T1000 (cell line): Measurements from ENCODE around the gene TMEM236.
A peak's percentile ranks its signal among the peaks of the same experiment; 100 is the strongest.

Experiments
- DNase-seq: peaks from one replicate; lab custom pipeline; 2025; ENCODE audit warnings: mixed read lengths; lab: John Stamatoyannopoulos, UW

Gene TMEM236

DNA sequence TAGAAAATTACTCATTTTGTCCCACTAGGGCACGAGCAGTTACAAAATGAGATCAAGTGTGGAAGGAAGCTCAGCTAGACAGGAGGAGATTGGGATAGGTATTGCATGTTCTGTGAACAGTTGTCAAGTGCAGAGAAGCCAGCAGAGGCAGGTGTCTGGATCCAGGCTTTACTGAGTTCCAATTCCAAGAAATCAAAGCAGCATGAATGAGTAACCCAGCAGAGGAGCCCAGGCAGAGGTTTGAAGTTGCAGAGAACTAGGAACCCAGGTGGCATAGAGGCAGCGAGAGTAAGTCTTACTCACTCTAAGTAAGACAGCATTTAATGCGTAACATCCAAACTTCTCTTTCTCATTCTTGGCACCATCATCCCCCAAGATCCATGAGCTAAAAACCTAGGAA is 68.9 kb downstream of the TMEM236 start:
- no peak for DNase-seq

DNA sequence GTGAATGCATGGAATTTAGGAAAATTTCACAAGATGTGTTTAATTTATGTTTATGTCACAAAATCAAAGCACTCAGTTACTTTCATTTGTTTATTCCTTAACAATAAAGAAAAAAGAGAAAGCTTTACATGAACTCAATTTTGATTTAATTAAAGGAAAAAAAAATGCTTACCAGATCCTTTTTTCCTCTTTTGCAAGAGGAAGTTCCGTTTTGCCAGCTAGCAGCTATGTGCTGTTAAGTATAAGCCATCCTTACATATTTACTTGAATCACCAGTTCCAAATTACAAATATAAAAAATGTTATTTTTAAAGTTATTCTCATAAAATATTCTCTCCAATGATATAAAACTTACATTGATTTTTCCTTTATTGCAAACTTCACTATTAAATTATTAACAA is 69.9 kb downstream of the TMEM236 start:
- DNase-seq: no peak

DNA sequence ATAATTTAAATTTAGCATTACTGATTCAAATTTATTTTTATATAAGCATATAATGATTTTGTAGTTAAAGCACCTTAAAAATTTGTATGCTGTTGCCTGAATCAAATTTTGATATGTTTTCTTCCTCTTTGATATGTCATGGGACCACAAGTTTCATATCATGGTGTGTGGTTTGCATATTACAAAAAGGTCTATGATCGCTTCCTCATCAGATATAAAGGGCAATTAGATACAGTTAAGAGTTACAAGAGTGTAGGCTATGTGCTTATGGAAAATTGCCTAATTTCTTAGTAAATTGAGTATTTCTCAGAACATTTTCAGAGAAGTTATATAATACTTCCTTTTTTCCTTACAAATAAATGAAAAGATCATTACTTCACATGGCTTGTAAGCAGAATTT is 79.3 kb downstream of the TMEM236 start:
- DNase-seq: no peak

DNA sequence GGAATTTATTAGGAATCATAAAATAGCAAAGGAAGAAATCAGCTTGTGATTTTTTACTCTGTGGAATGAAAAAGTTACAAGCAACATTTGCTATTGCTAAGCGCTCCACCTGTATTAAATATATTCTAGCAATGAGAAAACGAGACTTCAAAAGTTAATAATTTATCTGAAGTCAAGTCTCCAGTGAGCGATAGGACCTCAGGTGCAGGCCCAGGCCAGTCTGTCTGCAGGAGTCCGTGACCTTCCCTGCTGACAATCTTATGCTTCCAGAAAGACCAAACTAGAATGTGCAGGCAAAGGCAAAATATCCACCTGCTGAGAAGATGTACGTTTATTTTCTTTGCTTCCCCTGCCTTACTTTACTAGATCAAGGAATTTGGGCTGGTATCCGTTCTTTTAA is 79.9 kb downstream of the TMEM236 start:
- DNase-seq: no peak

DNA sequence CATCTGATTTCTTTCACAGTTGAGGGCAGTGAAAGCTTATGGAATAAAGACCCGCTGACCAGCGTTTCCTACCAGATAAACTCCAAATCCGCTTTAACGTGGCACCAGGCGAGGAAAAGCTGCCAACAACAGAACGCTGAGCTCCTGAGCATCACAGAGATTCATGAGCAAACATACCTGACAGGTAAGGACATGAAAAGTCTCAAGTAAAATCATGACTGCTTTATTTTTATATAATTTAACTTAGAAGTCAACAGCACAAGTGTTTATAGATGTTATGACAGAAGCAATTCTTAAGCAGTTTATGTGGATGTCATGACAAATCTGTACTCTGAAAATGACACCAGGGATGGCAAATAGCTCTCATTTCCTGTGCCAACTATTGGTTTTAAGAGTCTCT is 81.7 kb downstream of the TMEM236 start:
- DNase-seq: no peak

DNA sequence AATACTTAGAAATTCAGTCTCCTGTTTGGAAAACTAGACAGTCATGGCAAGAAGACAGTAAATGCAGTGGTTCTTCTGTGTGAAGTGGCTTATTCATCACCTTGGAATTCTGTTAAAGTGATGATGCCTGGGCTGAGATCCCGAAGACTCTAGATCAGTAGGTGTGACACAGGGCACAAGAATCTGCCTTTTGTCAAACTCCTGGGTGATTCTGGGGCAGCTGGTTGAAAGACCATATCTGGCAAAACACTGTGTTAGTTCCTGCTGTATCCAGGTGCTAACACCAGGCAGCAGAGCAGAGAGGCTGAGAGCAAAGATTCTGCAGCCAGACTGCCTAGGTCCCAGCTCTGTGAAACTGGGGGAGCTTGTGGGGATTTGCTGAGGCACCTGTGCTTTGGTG is 83.7 kb downstream of the TMEM236 start:
- DNase-seq: no peak

DNA sequence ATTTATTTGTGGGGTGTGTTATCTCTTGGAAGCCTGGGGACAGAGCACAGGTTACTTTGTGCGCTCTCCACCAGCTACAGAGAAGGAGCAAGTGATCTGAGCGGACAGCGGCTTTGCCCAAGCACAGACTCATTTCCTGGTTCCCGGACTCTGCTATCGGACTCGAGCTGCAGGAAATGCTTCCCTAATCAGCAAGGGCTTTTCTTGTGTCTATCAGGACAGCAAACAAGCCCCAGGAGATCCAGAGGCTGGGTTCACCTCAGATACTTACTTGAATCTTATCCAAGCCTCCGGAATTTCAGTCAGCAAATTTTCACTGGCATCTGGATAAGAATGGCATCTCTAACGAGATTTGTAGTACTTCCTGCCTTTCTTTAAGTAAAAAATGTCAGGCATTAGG is 84.9 kb downstream of the TMEM236 start:
- DNase-seq: no peak

DNA sequence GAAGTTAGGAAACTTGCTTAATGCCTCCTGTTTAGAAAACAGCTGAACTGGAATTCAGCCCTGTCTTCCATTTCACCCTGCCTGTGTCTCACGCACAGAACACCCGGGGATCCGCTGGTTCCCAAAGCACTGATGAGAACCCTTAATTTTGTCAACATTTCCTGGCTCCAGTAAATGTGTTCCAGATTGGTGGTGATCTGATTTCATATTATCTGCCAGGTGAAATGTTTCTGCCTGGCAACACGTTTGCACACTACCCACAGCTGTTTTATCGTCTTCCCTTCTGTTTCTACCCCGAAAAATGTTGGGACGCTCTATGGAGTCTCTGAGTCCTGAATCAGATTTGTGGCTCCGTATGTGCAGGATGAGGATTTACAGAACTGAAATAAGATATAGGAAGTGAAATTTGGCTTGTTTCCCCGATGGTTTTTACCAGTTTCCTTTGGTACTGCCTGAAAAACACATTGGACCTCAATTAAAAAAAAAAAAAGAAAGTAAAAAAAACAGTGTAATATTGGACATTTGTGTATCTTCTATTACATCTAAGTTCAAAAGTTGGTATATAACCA is 86.2 kb downstream of the TMEM236 start:
- no peak for DNase-seq

DNA sequence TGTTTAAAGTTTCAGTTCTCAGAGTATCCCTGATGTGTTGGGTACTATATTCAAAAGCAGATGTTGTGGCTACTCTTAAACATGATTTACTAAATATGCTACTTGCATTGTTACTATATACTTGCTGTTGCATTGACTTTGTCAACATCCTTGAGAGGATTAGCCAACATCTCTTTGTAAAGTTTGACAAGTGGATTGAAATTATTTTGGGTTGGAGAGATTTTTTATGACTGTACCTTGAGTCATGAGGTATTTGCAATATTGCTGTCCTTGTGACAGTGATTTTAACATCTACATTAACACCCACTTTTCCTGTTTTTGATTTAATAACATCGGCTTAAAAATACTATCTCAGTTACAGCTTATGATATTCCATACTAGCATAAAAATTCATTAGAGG is 89.0 kb downstream of the TMEM236 start:
- no peak for DNase-seq

DNA sequence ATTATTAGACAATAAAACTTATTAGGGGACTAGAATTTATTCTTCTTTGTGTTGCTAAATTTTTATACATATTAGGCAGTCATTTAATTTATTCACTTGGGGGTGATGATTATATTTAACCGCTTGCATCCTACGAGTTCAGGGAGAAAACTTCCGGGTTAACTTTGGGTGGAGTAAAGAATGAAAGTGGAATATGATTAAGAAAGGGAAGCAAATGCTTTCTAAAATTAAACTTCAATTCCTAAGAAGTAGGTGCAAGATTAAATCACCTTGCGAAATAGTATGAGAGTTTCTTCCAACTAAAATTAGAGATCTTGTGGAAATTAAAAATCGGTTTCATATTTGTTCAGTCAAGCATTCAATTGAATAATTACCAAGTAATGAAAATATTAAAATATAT is 90.6 kb downstream of the TMEM236 start:
- no peak for DNase-seq

DNA sequence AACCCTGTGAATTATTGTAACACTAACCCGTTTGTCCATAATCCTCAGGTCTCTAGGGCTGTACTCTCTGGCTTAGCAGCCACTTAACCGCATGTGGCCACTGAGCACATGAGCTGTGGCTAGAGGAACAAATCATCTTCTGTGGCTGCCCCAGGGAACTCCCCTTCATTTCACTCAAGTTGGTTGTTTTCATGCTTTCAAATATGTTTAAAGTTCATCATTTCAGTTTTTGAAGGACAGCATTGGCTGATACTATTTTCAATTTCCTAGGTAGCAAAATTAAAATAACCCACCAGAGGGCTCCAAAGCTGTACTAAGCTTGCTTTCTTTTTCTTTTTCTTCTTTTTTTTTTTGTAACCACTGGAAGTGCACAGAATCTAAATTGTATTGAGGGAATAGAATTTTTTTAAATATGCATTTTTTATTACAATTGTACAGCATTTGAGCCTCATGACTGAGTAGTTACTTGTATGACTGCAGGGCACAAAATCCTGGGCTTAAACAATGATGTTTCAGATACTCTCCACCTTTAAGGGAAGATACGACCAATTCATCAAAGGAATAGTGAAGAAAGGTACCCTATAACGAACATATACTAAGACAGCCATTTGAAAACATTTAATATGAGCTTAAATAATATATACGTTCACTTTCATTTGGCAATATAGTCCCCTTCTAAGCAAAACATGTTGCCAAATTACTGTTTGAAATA is 95.7 kb downstream of the TMEM236 start:
- peak; percentile 88 for DNase-seq

DNA sequence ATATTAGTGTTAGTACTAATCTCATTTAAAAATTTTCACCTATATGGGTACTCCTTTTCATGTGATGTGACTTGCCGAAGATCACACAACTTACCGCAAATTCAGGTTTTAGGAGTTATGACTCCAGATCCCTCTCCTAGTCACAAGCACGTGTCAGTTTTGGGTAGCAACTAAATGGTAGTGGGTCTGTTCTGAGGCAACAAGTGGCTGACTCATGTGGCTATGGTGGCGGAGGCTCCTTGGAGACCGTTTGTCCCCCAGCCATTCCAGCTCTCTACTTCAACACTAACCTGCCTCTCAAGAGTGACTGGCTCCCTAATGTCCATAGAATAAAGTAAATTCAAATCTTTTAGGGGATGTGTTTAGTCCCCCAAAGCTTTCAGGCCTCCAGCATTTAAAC is 96.6 kb downstream of the TMEM236 start:
- no peak for DNase-seq
